IMR-90 (cell line): ENCODE data around the gene PAK5. TPM values are rescaled to one million over a fixed set of nuclear protein-coding genes. Genes with fewer than 3 reads are reported as not detected.

Experiments
- ATAC-seq: fragments of 200-7000 bp; cut with Tn5 transposase; 2 replicates; pipeline ENCODE4 v1.9.1; 2020; ENCODE audit warnings: low read depth, mild to moderate bottlenecking, moderate library complexity
- BruUV-seq: library from RNA; stranded (reverse); fragments of 400-500 nt; replicated peaks from 2 replicates; lab custom pipeline; 2021; lab: Mats Ljungman, UMichigan
- CTCF ChIA-PET: fragments of 300-600 bp; formaldehyde crosslinking; extraction: SDS; loops from one replicate; lab custom pipeline; 2021; ENCODE audit warnings: antibody characterized with exemption; lab: Yijun Ruan, JAX
- POLR2A ChIA-PET: fragments of 300-600 bp; sonication (Branson Sonifier 250); formaldehyde crosslinking; loops from one replicate; lab custom pipeline; 2022; ENCODE audit warnings: antibody characterized with exemption; ENCODE audit not compliant: unreplicated experiment; lab: Charles Lee
- DNase-seq: peaks from one replicate; pipeline ENCODE4 v3.0.0; 2013
- H2AFZ ChIP-seq: replicated peaks from 2 replicates; pipeline ENCODE3; 2013; ENCODE audit warnings: low read length, mild to moderate bottlenecking; ENCODE audit not compliant: poor library complexity
- H2AK5ac ChIP-seq: 2 replicates; pipeline ENCODE4 v1.6.1; 2013; ENCODE audit warnings: low read depth, low read length, inconsistent platforms
- H2AK9ac ChIP-seq: replicated peaks from 2 replicates; pipeline ENCODE3; 2013; ENCODE audit warnings: mild to moderate bottlenecking, low read depth, low read length, moderate library complexity; ENCODE audit not compliant: poor library complexity
- H2BK120ac ChIP-seq: 2 replicates; pipeline ENCODE4 v1.6.1; 2013; ENCODE audit warnings: low read depth, low read length, inconsistent platforms
- H2BK15ac ChIP-seq: 3 replicates; pipeline ENCODE4 v1.6.1; 2013; ENCODE audit warnings: low read depth, low read length, inconsistent platforms
- H2BK20ac ChIP-seq: 2 replicates; pipeline ENCODE4 v1.6.1; 2013; ENCODE audit warnings: low read depth, mild to moderate bottlenecking, inconsistent platforms, low read length, moderate library complexity
- H2BK5ac ChIP-seq: 2 replicates; pipeline ENCODE4 v1.6.1; 2013; ENCODE audit warnings: mild to moderate bottlenecking, low read depth, low read length, inconsistent platforms; ENCODE audit not compliant: poor library complexity, severe bottlenecking
- H3K14ac ChIP-seq: replicated peaks from 2 replicates; pipeline ENCODE4 v1.6.1; 2013; ENCODE audit warnings: low read depth, low read length, inconsistent platforms
- H3K18ac ChIP-seq: 2 replicates; pipeline ENCODE4 v1.6.1; 2013; ENCODE audit warnings: low read depth, low read length, control low read depth
- H3K23ac ChIP-seq: 2 replicates; pipeline ENCODE4 v1.6.1; 2013; ENCODE audit warnings: low read depth, low read length, inconsistent platforms
- H3K27ac ChIP-seq: 2 replicates; pipeline ENCODE4 v1.5.1; 2013; ENCODE audit warnings: mild to moderate bottlenecking, control low read depth, low read length; ENCODE audit not compliant: insufficient read depth
- H3K27me3 ChIP-seq: 2 replicates; pipeline ENCODE4 v1.6.1; 2013; ENCODE audit warnings: low read length; ENCODE audit not compliant: control insufficient read depth, insufficient read depth
- H3K36me3 ChIP-seq: 2 replicates; pipeline ENCODE4 v1.6.1; 2013; ENCODE audit warnings: low read length, mixed read lengths; ENCODE audit not compliant: control insufficient read depth, insufficient read depth
- H3K4ac ChIP-seq: 2 replicates; pipeline ENCODE4 v1.6.1; 2013; ENCODE audit warnings: low read depth, low read length, inconsistent platforms
- H3K4me1 ChIP-seq: 2 replicates; pipeline ENCODE4 v1.6.1; 2013; ENCODE audit warnings: low read length, mixed read lengths; ENCODE audit not compliant: control insufficient read depth, insufficient read depth
- H3K4me2 ChIP-seq: 2 replicates; pipeline ENCODE4 v1.6.1; 2013; ENCODE audit warnings: low read depth, mild to moderate bottlenecking, control low read depth, low read length, moderate library complexity
- H3K4me3 ChIP-seq: 2 replicates; pipeline ENCODE4 v1.5.1; 2013; ENCODE audit warnings: low read depth, mild to moderate bottlenecking, control low read depth, low read length, moderate library complexity; ENCODE audit not compliant: insufficient read depth
- H3K56ac ChIP-seq: 2 replicates; pipeline ENCODE4 v1.6.1; 2013; ENCODE audit warnings: low read length, inconsistent platforms; ENCODE audit not compliant: insufficient read depth; ENCODE audit errors: extremely low read depth
- H3K79me1 ChIP-seq, 2 experiments: 2 replicates each; pipeline ENCODE4 v1.6.1; 2013; ENCODE audit warnings: low read length in 2 of 2, inconsistent platforms in 1 of 2, low read depth in 1 of 2
- H3K9ac ChIP-seq: 2 replicates; pipeline ENCODE4 v1.6.1; 2013; ENCODE audit warnings: low read depth, low read length, control low read depth
- H3K9me1 ChIP-seq: 2 replicates; pipeline ENCODE4 v1.6.1; 2013; ENCODE audit warnings: low read length, inconsistent platforms; ENCODE audit not compliant: insufficient read depth
- H3K9me3 ChIP-seq: 2 replicates; pipeline ENCODE4 v1.6.1; 2013; ENCODE audit warnings: low read length; ENCODE audit not compliant: control insufficient read depth, insufficient read depth
- H4K20me1 ChIP-seq: 2 replicates; pipeline ENCODE4 v1.6.1; 2013; ENCODE audit warnings: low read length, inconsistent platforms; ENCODE audit not compliant: insufficient read depth
- H4K5ac ChIP-seq: 2 replicates; pipeline ENCODE4 v1.6.1; 2013; ENCODE audit warnings: mild to moderate bottlenecking, low read depth, low read length, control low read depth
- H4K8ac ChIP-seq, 2 experiments: 2 replicates each; pipeline ENCODE4 v1.6.1; 2013; ENCODE audit warnings: low read depth in 2 of 2, low read length in 2 of 2, control low read depth in 1 of 2, inconsistent platforms in 1 of 2
- H4K91ac ChIP-seq: 2 replicates; pipeline ENCODE4 v1.6.1; 2013; ENCODE audit warnings: low read depth, low read length, inconsistent platforms; ENCODE audit not compliant: insufficient read depth
- BHLHE40 ChIP-seq: fragments of 150-350 bp; IDR thresholded peaks from 2 replicates; pipeline ENCODE4 v1.6.1; 2016; ENCODE audit warnings: mild to moderate bottlenecking, low read depth, low read length
- CEBPB ChIP-seq: IDR thresholded peaks from 2 replicates; pipeline ENCODE4 v1.6.1; 2012; ENCODE audit warnings: low read depth, low read length, improper control_type of control experiment
- CHD1 ChIP-seq: IDR thresholded peaks from 2 replicates; pipeline ENCODE4 v1.6.1; 2012; ENCODE audit warnings: low read depth, low read length, improper control_type of control experiment
- FOS ChIP-seq: fragments of 150-350 bp; IDR thresholded peaks from 2 replicates; pipeline ENCODE4 v1.6.1; 2016; ENCODE audit warnings: low read depth, low read length
- MAFK ChIP-seq: IDR thresholded peaks from 2 replicates; pipeline ENCODE4 v1.6.1; 2012; ENCODE audit warnings: low read depth, low read length, improper control_type of control experiment
- MAZ ChIP-seq: IDR thresholded peaks from 2 replicates; pipeline ENCODE4 v1.6.1; 2012; ENCODE audit warnings: low read depth, mild to moderate bottlenecking, low read length, improper control_type of control experiment, moderate library complexity, borderline replicate concordance
- MXI1 ChIP-seq: IDR thresholded peaks from 2 replicates; pipeline ENCODE4 v1.6.1; 2012; ENCODE audit warnings: low read depth, mild to moderate bottlenecking, low read length, moderate library complexity, borderline replicate concordance
- POLR2A ChIP-seq: IDR thresholded peaks from 2 replicates; pipeline ENCODE4 v1.6.1; 2012; ENCODE audit warnings: mild to moderate bottlenecking, low read depth, low read length
- RAD21 ChIP-seq: IDR thresholded peaks from 2 replicates; pipeline ENCODE4 v1.6.1; 2012; ENCODE audit warnings: low read length, improper control_type of control experiment
- SMC3 ChIP-seq: fragments of 150-350 bp; IDR thresholded peaks from 2 replicates; pipeline ENCODE4 v1.6.1; 2016; ENCODE audit warnings: low read depth, mild to moderate bottlenecking, antibody characterized with exemption, low read length, moderate library complexity
- WGBS, 2 experiments: methylation state at CpG; one replicate each; pipeline versions ENCODE4 v1.1.5 to v1.1.7; 2013; ENCODE audit warnings: missing lambda C conversion rate in 2 of 2; ENCODE audit not compliant: insufficient read length in 1 of 2; ENCODE audit errors: extremely low coverage in 2 of 2; 5-methylcytosine and 5-hydroxymethylcytosine counted together
- dilution Hi-C: fragments of 300-500 bp; cut with HindIII; formaldehyde crosslinking; loops from one replicate; pipeline ENCODE4 v1.14.3; 2018; ENCODE audit warnings: low sequenced_read_pairs; ENCODE audit not compliant: unreplicated experiment
- in situ Hi-C: fragments of 300-500 bp; cut with MboI; formaldehyde crosslinking; loops from 3 replicates; pipeline ENCODE4 v1.14.3; 2019; ENCODE audit warnings: low sequenced_read_pairs, inconsistent platforms, mixed read lengths
- intact Hi-C: fragments of 100-400 bp; cut with micrococcal nuclease; formaldehyde crosslinking; loops from 2 replicates; pipeline ENCODE4 v1.10.0; 2022
- polyA plus RNA-seq, 3 experiments: library from polyadenylated mRNA; depleted of rRNA; stranded (reverse); fragments of >200 nt; gene quantifications; 2 replicates each; pipeline ENCODE4 v1.2.3, GENCODE V29; 2012; ENCODE audit warnings: low replicate concordance in 1 of 3
- total RNA-seq: library from RNA; depleted of rRNA; stranded (reverse); fragments of >200 nt; gene quantifications from 2 replicates; pipeline ENCODE4 v1.2.3, GENCODE V29; 2012
- TF ChIP-seq, protein P1 (sequence below): fragments of 150-350 bp; IDR thresholded peaks from 2 replicates; pipeline ENCODE4 v1.6.1; 2016; ENCODE audit warnings: low read depth, mild to moderate bottlenecking, low read length, moderate library complexity, borderline replicate concordance
- TF ChIP-seq, protein P2 (sequence below): conservative IDR thresholded peaks from 2 replicates; pipeline ENCODE4 v1.5.1; 2012; ENCODE audit warnings: mild to moderate bottlenecking, low read depth, low read length, improper control_type of control experiment

PAK5 gene
- total and polyA plus RNA-seq, 2 of the 4 experiments (the other 2 are of a cell fraction), result not detected

DNA sequence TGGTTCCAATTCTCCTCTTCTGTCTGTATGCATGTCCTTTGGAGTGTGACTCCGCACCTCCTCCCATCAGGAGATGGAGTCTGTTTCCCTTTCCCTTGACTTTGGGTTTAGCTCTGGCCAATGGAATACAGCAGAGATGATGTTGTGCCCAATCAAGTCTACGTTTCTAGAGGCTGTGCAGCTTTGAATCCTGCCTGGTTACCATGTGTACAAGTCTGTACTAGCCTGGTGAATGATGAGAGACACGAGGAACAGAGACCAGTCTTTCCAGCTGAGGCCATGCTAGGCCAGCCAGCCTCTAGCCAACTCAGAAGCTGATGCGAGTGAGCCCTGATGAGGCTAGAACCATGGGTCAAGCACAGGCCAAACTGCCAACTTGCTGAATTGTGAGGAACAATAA is 241.3 kb downstream of the PAK5 start:
- no peak for ATAC-seq
- no TSS peak for BruUV-seq

More for the DNA sequence above, 241.3 kb downstream of the PAK5 start:
- Histone ChIP-seq H2BK15ac (no peak overlapping the region), H4K91ac (no peak overlapping the region), H2BK20ac (no peak overlapping the region), H3K9me1 (no peaks in the 10 kb centered on the region), H3K27ac (no peak overlapping the region), H3K79me1 (no peaks in the 10 kb centered on the region), H4K20me1 (no peaks in the 10 kb centered on the region), H3K4me2 (no peak overlapping the region), H3K23ac (no peak overlapping the region), H4K8ac (no peak overlapping the region), H2AFZ (no peak overlapping the region), H3K36me3 (no peaks in the 10 kb centered on the region), H3K4me3 (no peak overlapping the region), H3K4ac (no peak overlapping the region), H3K56ac (no peak overlapping the region), H2BK5ac (no peak overlapping the region), H2AK9ac (no peak overlapping the region), H3K9ac (no peak overlapping the region), H2BK120ac (no peak overlapping the region), H2AK5ac (no peak overlapping the region), H3K14ac (no peak overlapping the region), H4K5ac (no peak overlapping the region), H3K9me3 (no peaks in the 10 kb centered on the region), H3K27me3 (peaks cover 10% of the 10 kb centered on the region), H3K18ac (no peak overlapping the region), H3K4me1 (no peaks in the 10 kb centered on the region)
- CTCF ChIA-PET, result interaction anchor here (1.2 to 1.6 kb wide), 2 partner anchors 12 to 189 kb away, joined by 4 read pairs; no protein-coding TSS in a partner anchor
- POLR2A ChIA-PET, result no interaction called here
- in situ Hi-C loops, result no loop called here
- no peak for TF ChIP-seq CHD1
- no peak for TF ChIP-seq POLR2A
- TF ChIP-seq MAFK, result no peak
- TF ChIP-seq RAD21, result no peak
- TF ChIP-seq, protein P1, sequence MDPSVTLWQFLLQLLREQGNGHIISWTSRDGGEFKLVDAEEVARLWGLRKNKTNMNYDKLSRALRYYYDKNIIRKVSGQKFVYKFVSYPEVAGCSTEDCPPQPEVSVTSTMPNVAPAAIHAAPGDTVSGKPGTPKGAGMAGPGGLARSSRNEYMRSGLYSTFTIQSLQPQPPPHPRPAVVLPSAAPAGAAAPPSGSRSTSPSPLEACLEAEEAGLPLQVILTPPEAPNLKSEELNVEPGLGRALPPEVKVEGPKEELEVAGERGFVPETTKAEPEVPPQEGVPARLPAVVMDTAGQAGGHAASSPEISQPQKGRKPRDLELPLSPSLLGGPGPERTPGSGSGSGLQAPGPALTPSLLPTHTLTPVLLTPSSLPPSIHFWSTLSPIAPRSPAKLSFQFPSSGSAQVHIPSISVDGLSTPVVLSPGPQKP, result no peak
- TF ChIP-seq, protein P2, sequence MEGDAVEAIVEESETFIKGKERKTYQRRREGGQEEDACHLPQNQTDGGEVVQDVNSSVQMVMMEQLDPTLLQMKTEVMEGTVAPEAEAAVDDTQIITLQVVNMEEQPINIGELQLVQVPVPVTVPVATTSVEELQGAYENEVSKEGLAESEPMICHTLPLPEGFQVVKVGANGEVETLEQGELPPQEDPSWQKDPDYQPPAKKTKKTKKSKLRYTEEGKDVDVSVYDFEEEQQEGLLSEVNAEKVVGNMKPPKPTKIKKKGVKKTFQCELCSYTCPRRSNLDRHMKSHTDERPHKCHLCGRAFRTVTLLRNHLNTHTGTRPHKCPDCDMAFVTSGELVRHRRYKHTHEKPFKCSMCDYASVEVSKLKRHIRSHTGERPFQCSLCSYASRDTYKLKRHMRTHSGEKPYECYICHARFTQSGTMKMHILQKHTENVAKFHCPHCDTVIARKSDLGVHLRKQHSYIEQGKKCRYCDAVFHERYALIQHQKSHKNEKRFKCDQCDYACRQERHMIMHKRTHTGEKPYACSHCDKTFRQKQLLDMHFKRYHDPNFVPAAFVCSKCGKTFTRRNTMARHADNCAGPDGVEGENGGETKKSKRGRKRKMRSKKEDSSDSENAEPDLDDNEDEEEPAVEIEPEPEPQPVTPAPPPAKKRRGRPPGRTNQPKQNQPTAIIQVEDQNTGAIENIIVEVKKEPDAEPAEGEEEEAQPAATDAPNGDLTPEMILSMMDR, result no peak
- TF ChIP-seq FOS, result no peak
- TF ChIP-seq CEBPB, result no peak
- TF ChIP-seq BHLHE40, result no peak
- no peak for TF ChIP-seq MXI1
- no peak for TF ChIP-seq MAZ
- no peak for TF ChIP-seq SMC3
- dilution Hi-C loops, result no loop called here
- intact Hi-C loops, result no loop called here
- DNase-seq, result no peak
- 0% methylated on average over 2 of the region's 4 CpGs; no CpG with 5 or more reads in 1 of the 2 experiments for WGBS, 2 experiments
